Mesenchymal stem cell (in vitro differentiated cells and primary cell): ENCODE results near the gene PIK3R1.

Source experiments
- DNase-seq: peaks from one replicate; pipeline ENCODE4 v3.0.0-alpha.2; 2013
- H2AFZ ChIP-seq: one replicate; pipeline ENCODE4 v1.6.1; 2013; ENCODE audit warnings: low read depth, mild to moderate bottlenecking, control low read depth, inconsistent platforms, low read length, moderate library complexity
- H2AK5ac ChIP-seq: 2 replicates; pipeline ENCODE4 v1.6.1; 2013; ENCODE audit warnings: low read length, moderate library complexity, mild to moderate bottlenecking, inconsistent platforms; ENCODE audit not compliant: severe bottlenecking
- H2BK120ac ChIP-seq: one replicate; pipeline ENCODE4 v1.6.1; 2013; ENCODE audit warnings: low read depth, mild to moderate bottlenecking, inconsistent platforms, low read length, moderate library complexity
- H2BK12ac ChIP-seq, 2 experiments: one replicate each; pipeline ENCODE4 v1.6.1; 2013; ENCODE audit warnings: inconsistent platforms in 2 of 2, low read length in 2 of 2, mild to moderate bottlenecking in 2 of 2, moderate library complexity in 2 of 2, control low read depth in 1 of 2
- H2BK15ac ChIP-seq: one replicate; pipeline ENCODE4 v1.6.1; 2013; ENCODE audit warnings: mild to moderate bottlenecking, low read depth, inconsistent platforms; ENCODE audit not compliant: poor library complexity, severe bottlenecking
- H2BK5ac ChIP-seq: 2 replicates; pipeline ENCODE4 v1.6.1; 2013; ENCODE audit warnings: low read depth, mild to moderate bottlenecking, low read length, control low read depth, inconsistent platforms; ENCODE audit not compliant: poor library complexity, severe bottlenecking
- H3K14ac ChIP-seq, 2 experiments: one replicate each; pipeline ENCODE4 v1.6.1; 2013; ENCODE audit warnings: inconsistent platforms in 2 of 2, low read length in 2 of 2, control low read depth in 1 of 2, mild to moderate bottlenecking in 1 of 2, moderate library complexity in 1 of 2
- H3K18ac ChIP-seq, 2 experiments: one replicate each; pipeline ENCODE4 v1.6.1; 2013; ENCODE audit warnings: inconsistent platforms in 2 of 2, low read length in 2 of 2, control low read depth in 1 of 2, low read depth in 1 of 2, mild to moderate bottlenecking in 1 of 2
- H3K23ac ChIP-seq, 2 experiments: one replicate each; pipeline ENCODE4 v1.6.1; 2013; ENCODE audit warnings: inconsistent platforms in 2 of 2, low read length in 2 of 2, mild to moderate bottlenecking in 2 of 2, moderate library complexity in 2 of 2, control low read depth in 1 of 2
- H3K27ac ChIP-seq: 2 replicates; pipeline ENCODE4 v1.5.1; 2013; ENCODE audit warnings: mild to moderate bottlenecking, moderate library complexity, low read length, control low read depth, inconsistent platforms; ENCODE audit not compliant: poor library complexity, severe bottlenecking
- H3K27me3 ChIP-seq, 2 experiments: 2 replicates each; pipeline versions ENCODE4 v1.6.1 to v1.7.0; 2013; ENCODE audit warnings: low read length in 2 of 2, mild to moderate bottlenecking in 2 of 2, moderate library complexity in 2 of 2, control low read depth in 1 of 2, inconsistent platforms in 1 of 2; ENCODE audit not compliant: control insufficient read depth in 1 of 2, insufficient read depth in 1 of 2
- H3K36me3 ChIP-seq, 2 experiments: 2 replicates each; pipeline versions ENCODE4 v1.6.1 to v1.7.0; 2013; ENCODE audit warnings: low read length in 2 of 2, control low read depth in 1 of 2, inconsistent platforms in 1 of 2, low read depth in 1 of 2, mild to moderate bottlenecking in 1 of 2; ENCODE audit not compliant: insufficient read depth in 2 of 2, control insufficient read depth in 1 of 2
- H3K4ac ChIP-seq, 2 experiments: one replicate each; pipeline ENCODE4 v1.6.1; 2013; ENCODE audit warnings: inconsistent platforms in 2 of 2, low read length in 2 of 2, mild to moderate bottlenecking in 2 of 2, moderate library complexity in 2 of 2, control low read depth in 1 of 2, low read depth in 1 of 2
- H3K4me1 ChIP-seq: 2 replicates; pipeline ENCODE4 v1.6.1; 2013; ENCODE audit warnings: low read depth, low read length, control low read depth; ENCODE audit not compliant: control insufficient read depth, insufficient read depth
- H3K4me2 ChIP-seq: 2 replicates; pipeline ENCODE4 v1.6.1; 2013; ENCODE audit warnings: low read length, mild to moderate bottlenecking, inconsistent platforms; ENCODE audit not compliant: poor library complexity, severe bottlenecking
- H3K4me3 ChIP-seq, 2 experiments: 2 replicates each; pipeline versions ENCODE4 v1.5.1 to v1.7.0; 2013; ENCODE audit warnings: low read length in 2 of 2, mild to moderate bottlenecking in 2 of 2, control low read depth in 1 of 2, low read depth in 1 of 2; ENCODE audit not compliant: insufficient read depth in 1 of 2
- H3K79me1 ChIP-seq: replicated peaks from 2 replicates; pipeline ENCODE4 v1.6.1; 2013; ENCODE audit warnings: mild to moderate bottlenecking, control low read depth, low read length, inconsistent platforms; ENCODE audit not compliant: poor library complexity, severe bottlenecking
- H3K9ac ChIP-seq: 2 replicates; pipeline ENCODE4 v1.7.0; 2013; ENCODE audit warnings: mild to moderate bottlenecking, low read length, moderate library complexity
- H3K9me3 ChIP-seq: 2 replicates; pipeline ENCODE4 v1.7.0; 2013; ENCODE audit warnings: mild to moderate bottlenecking, low read length; ENCODE audit not compliant: control insufficient read depth
- H4K8ac ChIP-seq: one replicate; pipeline ENCODE4 v1.6.1; 2013; ENCODE audit warnings: inconsistent platforms, mild to moderate bottlenecking, low read length, moderate library complexity
- H4K91ac ChIP-seq: one replicate; pipeline ENCODE4 v1.6.1; 2013; ENCODE audit warnings: mild to moderate bottlenecking, low read length, inconsistent platforms
- WGBS: methylation state at CpG from one replicate; pipeline ENCODE4 v1.1.7; 2013; ENCODE audit warnings: mixed read lengths; 5-methylcytosine and 5-hydroxymethylcytosine counted together

PIK3R1 gene

GRCh38 chr5:68255305-68256120 lies 40.0 kb downstream of the PIK3R1 start:
- peaks cover 0 to 6% of the 10 kb centered on the region in 2 experiments for H3K36me3 ChIP-seq
- no peak overlapping the region for H4K8ac ChIP-seq
- no CpG with 5 or more reads among the region's 6 CpGs for WGBS
- H3K18ac ChIP-seq = no peak overlapping the region
- no peak overlapping the region for H2BK120ac ChIP-seq
- H2BK15ac ChIP-seq = no peak overlapping the region
- no peak for DNase-seq
- H3K27ac ChIP-seq = no peak overlapping the region
- H2BK12ac ChIP-seq = no peak overlapping the region
- peaks cover 4% of the 10 kb centered on the region for H3K4me1 ChIP-seq
- peaks cover 20% of the 10 kb centered on the region for H3K79me1 ChIP-seq
- no peak overlapping the region for H2AK5ac ChIP-seq
- H3K9ac ChIP-seq = peak overlapping the region; percentile 68
- no peak overlapping the region for H3K23ac ChIP-seq
- no peak overlapping the region for H3K4ac ChIP-seq
- H3K27me3 ChIP-seq = no peaks in the 10 kb centered on the region
- H4K91ac ChIP-seq = no peak overlapping the region
- H3K9me3 ChIP-seq = no peaks in the 10 kb centered on the region
- H3K4me2 ChIP-seq = no peak overlapping the region
- H2BK5ac ChIP-seq = no peak overlapping the region
- no peak overlapping the region for H2AFZ ChIP-seq
- no peak overlapping the region for H3K14ac ChIP-seq
- peak overlapping the region in 1 of 2 experiments; percentile 7 for H3K4me3 ChIP-seq

GRCh38 chr5:68257210-68257609 lies 41.7 kb downstream of the PIK3R1 start:
- Histone ChIP-seq H3K4me2 (no peak overlapping the region), H3K36me3 (peaks cover 0 to 6% of the 10 kb centered on the region in 2 experiments), H3K4ac (no peak overlapping the region), H2BK12ac (no peak overlapping the region), H3K9ac (no peak overlapping the region), H2BK15ac (no peak overlapping the region), H3K4me1 (no peaks in the 10 kb centered on the region), H4K91ac (no peak overlapping the region), H3K14ac (no peak overlapping the region), H3K27ac (no peak overlapping the region), H2AFZ (no peak overlapping the region), H2BK120ac (no peak overlapping the region), H2BK5ac (no peak overlapping the region), H3K18ac (no peak overlapping the region), H4K8ac (no peak overlapping the region), H3K23ac (no peak overlapping the region), H3K27me3 (no peaks in the 10 kb centered on the region), H3K79me1 (peaks cover 14% of the 10 kb centered on the region), H3K9me3 (no peaks in the 10 kb centered on the region), H2AK5ac (no peak overlapping the region), H3K4me3 (no peak overlapping the region)
- 98% methylated on average over 3 of the region's 3 CpGs for WGBS
- DNase-seq = no peak

- WGBS = 83% methylated on average over 4 of the region's 4 CpGs
- Histone ChIP-seq H2AK5ac (no peak overlapping the region), H2BK5ac (no peak overlapping the region)
Measured at GRCh38 chr5:68258531-68258930, 43.0 kb downstream of the PIK3R1 start.

GRCh38 chr5:68259700-68260099 lies 44.1 kb downstream of the PIK3R1 start:
- Histone ChIP-seq H3K14ac (no peak overlapping the region), H3K4ac (no peak overlapping the region), H3K36me3 (peaks cover 0 to 6% of the 10 kb centered on the region in 2 experiments), H2AFZ (no peak overlapping the region), H4K8ac (no peak overlapping the region), H3K18ac (no peak overlapping the region), H3K4me3 (no peak overlapping the region), H2BK15ac (no peak overlapping the region), H3K4me1 (peaks cover 2% of the 10 kb centered on the region), H2AK5ac (no peak overlapping the region), H3K79me1 (peaks cover 16% of the 10 kb centered on the region), H3K23ac (no peak overlapping the region), H3K27ac (no peak overlapping the region), H3K27me3 (no peaks in the 10 kb centered on the region), H3K9me3 (no peaks in the 10 kb centered on the region), H2BK12ac (no peak overlapping the region), H4K91ac (no peak overlapping the region), H2BK120ac (no peak overlapping the region), H3K4me2 (no peak overlapping the region), H3K9ac (no peak overlapping the region), H2BK5ac (no peak overlapping the region)
- WGBS = 100% methylated on average over 2 of the region's 2 CpGs
- no peak for DNase-seq

More at GRCh38 chr5:68258531-68258930, 43.0 kb downstream of the PIK3R1 start:
- no peaks in the 10 kb centered on the region for H3K9me3 ChIP-seq
- H3K4ac ChIP-seq = no peak overlapping the region
- H3K4me1 ChIP-seq = no peaks in the 10 kb centered on the region
- peaks cover 0 to 6% of the 10 kb centered on the region in 2 experiments for H3K36me3 ChIP-seq
- no peak overlapping the region for H4K8ac ChIP-seq
- no peak overlapping the region for H2BK12ac ChIP-seq
- H2BK120ac ChIP-seq = no peak overlapping the region
- no peak overlapping the region for H4K91ac ChIP-seq
- H3K18ac ChIP-seq = no peak overlapping the region
- no peak overlapping the region for H3K4me3 ChIP-seq
- H3K4me2 ChIP-seq = no peak overlapping the region
- no peak overlapping the region for H3K14ac ChIP-seq
- H3K27ac ChIP-seq = no peak overlapping the region
- DNase-seq = no peak
- H2AFZ ChIP-seq = no peak overlapping the region
- no peak overlapping the region for H3K9ac ChIP-seq
- no peak overlapping the region for H2BK15ac ChIP-seq
- H3K23ac ChIP-seq = no peak overlapping the region
- no peaks in the 10 kb centered on the region for H3K27me3 ChIP-seq
- H3K79me1 ChIP-seq = peaks cover 14% of the 10 kb centered on the region
